Dedifferentiated amniotic fluid mesenchymal stem cell (primary cell): ENCODE measurements around the gene PDE11A.
A peak's percentile ranks its signal among the peaks of the same experiment; 100 is the strongest.

Experiments used
- DNase-seq: peaks from one replicate; pipeline ENCODE4 v3.0.0-alpha.2; 2016; ENCODE audit errors: extremely low spot score

Gene PDE11A

GRCh38 chr2:177923323-177923722, 149.3 kb downstream of the PDE11A start:
- DNase-seq: no peak

GRCh38 chr2:177921726-177922125, 150.9 kb downstream of the PDE11A start:
- DNase-seq: no peak

- no peak for DNase-seq
Measured at GRCh38 chr2:177917169-177917568, 155.4 kb downstream of the PDE11A start.

GRCh38 chr2:177916342-177916741, 156.2 kb downstream of the PDE11A start:
- DNase-seq: no peak

- no peak for DNase-seq
Measured at GRCh38 chr2:177914247-177914646, 158.3 kb downstream of the PDE11A start.

- DNase-seq: no peak
Measured at GRCh38 chr2:177909962-177910361, 162.6 kb downstream of the PDE11A start.

GRCh38 chr2:177908824-177909223, 163.8 kb downstream of the PDE11A start:
- no peak for DNase-seq

- DNase-seq: no peak
Measured at GRCh38 chr2:177908182-177908581, 164.4 kb downstream of the PDE11A start.

- peak; percentile 18 for DNase-seq
Measured at GRCh38 chr2:177906041-177906718, 166.4 kb downstream of the PDE11A start.

GRCh38 chr2:177905640-177906039, 166.9 kb downstream of the PDE11A start:
- no peak for DNase-seq

GRCh38 chr2:177902395-177903163, 170.0 kb downstream of the PDE11A start:
- DNase-seq: no peak

- DNase-seq: no peak
Measured at GRCh38 chr2:177900082-177900481, 172.5 kb downstream of the PDE11A start.

- DNase-seq: no peak
Measured at GRCh38 chr2:177897278-177897677, 175.3 kb downstream of the PDE11A start.

- no peak for DNase-seq
Measured at GRCh38 chr2:177896587-177896986, 176.0 kb downstream of the PDE11A start.

GRCh38 chr2:177894546-177894945, 178.0 kb downstream of the PDE11A start:
- DNase-seq: no peak

- DNase-seq: no peak
Measured at GRCh38 chr2:177893880-177894279, 178.7 kb downstream of the PDE11A start.

- DNase-seq: no peak
Measured at GRCh38 chr2:177891533-177891932, 181.0 kb downstream of the PDE11A start.

GRCh38 chr2:177889818-177890460, 182.6 kb downstream of the PDE11A start:
- no peak for DNase-seq

GRCh38 chr2:177888581-177888980, 184.0 kb downstream of the PDE11A start:
- DNase-seq: no peak

GRCh38 chr2:177887722-177888121, 184.9 kb downstream of the PDE11A start:
- DNase-seq: no peak

- DNase-seq: no peak
Measured at GRCh38 chr2:177886824-177887223, 185.8 kb downstream of the PDE11A start.

- no peak for DNase-seq
Measured at GRCh38 chr2:177885828-177886466, 186.6 kb downstream of the PDE11A start.
